HepG2 (cell line): ENCODE results near the gene PMEL. TPM values are rescaled to one million over a fixed set of nuclear protein-coding genes. Genes with fewer than 3 reads are reported as not detected.

Experiments
- AFF4 ChIP-seq: sonication (generic); formaldehyde crosslinking; IDR thresholded peaks from 2 replicates; pipeline ENCODE4 v1.4.0; 2020; ENCODE audit warnings: missing genetic modification reagents
- BRF2 ChIP-seq: sonication (generic); formaldehyde crosslinking; IDR thresholded peaks from 2 replicates; pipeline ENCODE4 v1.8.1; 2022; ENCODE audit warnings: mild to moderate bottlenecking, missing genetic modification reagents
- DNMT1 ChIP-seq: sonication (generic); formaldehyde crosslinking; IDR thresholded peaks from 2 replicates; pipeline ENCODE4 v1.5.1; 2020; ENCODE audit warnings: mild to moderate bottlenecking, missing genetic modification reagents
- GATA4 ChIP-seq: sonication (generic); IDR thresholded peaks from 2 replicates; pipeline ENCODE4 v1.6.1; 2016; ENCODE audit warnings: antibody characterized with exemption, low read depth, borderline replicate concordance
- HMG20B ChIP-seq: conservative IDR thresholded peaks from 2 replicates; pipeline ENCODE4 v1.6.1; 2016; ENCODE audit warnings: missing genetic modification reagents, missing compliant biosample characterization
- ISX ChIP-seq: sonication (generic); formaldehyde crosslinking; conservative IDR thresholded peaks from 2 replicates; pipeline ENCODE4 v1.5.0; 2020; ENCODE audit warnings: missing genetic modification reagents
- JUNB ChIP-seq: sonication (generic); formaldehyde crosslinking; IDR thresholded peaks from 2 replicates; pipeline ENCODE4 v1.8.0; 2022; ENCODE audit warnings: missing genetic modification reagents, mild to moderate bottlenecking, borderline replicate concordance
- MXD4 ChIP-seq: IDR thresholded peaks from 2 replicates; pipeline ENCODE4 v1.6.1; 2016; ENCODE audit warnings: mild to moderate bottlenecking, missing biosample characterization, missing genetic modification reagents
- NCOA1 ChIP-seq: sonication (generic); formaldehyde crosslinking; IDR thresholded peaks from 2 replicates; pipeline ENCODE4 v1.9.0; 2021; ENCODE audit warnings: missing genetic modification reagents
- RNF219 ChIP-seq: sonication (generic); formaldehyde crosslinking; IDR thresholded peaks from 2 replicates; pipeline ENCODE4 v1.5.0; 2020; ENCODE audit warnings: mild to moderate bottlenecking, missing genetic modification reagents
- RXRA ChIP-seq: sonication (generic); formaldehyde crosslinking; IDR thresholded peaks from 2 replicates; pipeline ENCODE4 v1.5.1; 2020; ENCODE audit warnings: missing genetic modification reagents
- ZBTB33 ChIP-seq: sonication (generic); formaldehyde crosslinking; IDR thresholded peaks from 2 replicates; pipeline ENCODE4 v1.4.0; 2020; ENCODE audit warnings: missing genetic modification reagents
- ZFP1 ChIP-seq: IDR thresholded peaks from 2 replicates; pipeline ENCODE4 v1.6.1; 2016
- ZNF556 ChIP-seq: sonication (generic); formaldehyde crosslinking; IDR thresholded peaks from 2 replicates; pipeline ENCODE4 v1.4.0; 2020; ENCODE audit warnings: mild to moderate bottlenecking, missing genetic modification reagents, borderline replicate concordance
- ZNF724P ChIP-seq: sonication (generic); formaldehyde crosslinking; IDR thresholded peaks from 2 replicates; pipeline ENCODE4 v1.8.0; 2022; ENCODE audit warnings: missing genetic modification reagents, borderline replicate concordance
- ZNF83 ChIP-seq: sonication (generic); formaldehyde crosslinking; IDR thresholded peaks from 2 replicates; pipeline ENCODE4 v1.4.0; 2020; ENCODE audit warnings: missing genetic modification reagents, mild to moderate bottlenecking, borderline replicate concordance
- polyA plus RNA-seq, 8 experiments: library from polyadenylated mRNA; depleted of rRNA in 3 of 8; stranded (reverse) in 7 of 8; unstranded in 1 of 8; fragments of >200 nt; fragmentation: Illumina TruSeq in 4 of 8; extraction: Trizol in 4 of 8; gene quantifications; 2 replicates each; pipeline versions ENCODE4 v1.2.1 to v1.2.3, GENCODE V29; 2011 to 2016; ENCODE audit warnings: low read depth in 4 of 8, missing spikeins in 1 of 8, mixed read lengths in 1 of 8; ENCODE audit not compliant: insufficient read depth in 1 of 8
- total RNA-seq, 5 experiments: library from RNA; depleted of rRNA; stranded (reverse); fragments of >200 nt; fragmentation: Illumina TruSeq; extraction: Trizol; gene quantifications; 2 replicates each; pipeline ENCODE4 v1.2.3, GENCODE V29; 2016; ENCODE audit warnings: low read depth in 1 of 5
- TF ChIP-seq, protein P1 (sequence below), 2 experiments: fragments of 450-650 bp in 1 of 2; sonication (generic) in 1 of 2; formaldehyde crosslinking; IDR thresholded peaks; 2 replicates each; pipeline versions ENCODE4 v1.5.0 to v1.8.0; 2020 to 2022; ENCODE audit warnings: mild to moderate bottlenecking in 1 of 2, missing genetic modification reagents in 1 of 2

The PMEL gene
- total and polyA plus RNA-seq, 2 of the 13 experiments (the other 11 are each of a cell fraction or from before 2014, with no cell fraction given) = 0.49 to 3.3 TPM

DNA sequence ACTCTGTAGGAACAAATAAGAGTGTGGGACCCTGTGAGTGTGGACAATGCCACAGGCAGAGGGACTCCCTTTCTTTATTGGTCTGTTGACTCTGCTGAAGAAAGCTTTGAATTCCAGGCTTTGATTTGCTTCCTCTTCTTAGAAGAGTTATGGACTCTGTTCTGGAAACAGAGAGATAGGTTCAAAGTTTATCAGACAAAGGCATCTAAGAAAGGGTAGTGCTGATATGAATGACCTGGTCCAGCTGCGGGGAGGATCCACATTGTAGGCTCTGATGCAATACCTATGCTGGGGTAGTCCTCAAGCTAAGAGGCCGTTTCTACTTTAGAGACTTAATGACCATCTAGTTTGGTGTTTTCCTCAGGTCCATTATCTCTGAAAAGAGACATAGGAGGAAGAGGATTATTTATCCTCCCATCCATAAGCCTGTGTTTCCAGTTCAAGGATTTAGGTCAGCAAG, 44.3 kb upstream of the PMEL start (continued):
- TF ChIP-seq, protein P1, sequence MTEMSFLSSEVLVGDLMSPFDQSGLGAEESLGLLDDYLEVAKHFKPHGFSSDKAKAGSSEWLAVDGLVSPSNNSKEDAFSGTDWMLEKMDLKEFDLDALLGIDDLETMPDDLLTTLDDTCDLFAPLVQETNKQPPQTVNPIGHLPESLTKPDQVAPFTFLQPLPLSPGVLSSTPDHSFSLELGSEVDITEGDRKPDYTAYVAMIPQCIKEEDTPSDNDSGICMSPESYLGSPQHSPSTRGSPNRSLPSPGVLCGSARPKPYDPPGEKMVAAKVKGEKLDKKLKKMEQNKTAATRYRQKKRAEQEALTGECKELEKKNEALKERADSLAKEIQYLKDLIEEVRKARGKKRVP (CRISPR knock-in tag; IDR thresholded peaks at IDR 0.05) = peak in 1 of 2 experiments; percentile 93; a peak in 2 of 4 replicates
- TF ChIP-seq MXD4 (CRISPR knock-in tag) (peak; percentile 26; the same call in 1 of the 2 replicates), JUNB (CRISPR knock-in tag) (no peak), ZNF83 (CRISPR knock-in tag) (no peak), ZNF556 (CRISPR knock-in tag) (0 out of 2 replicates have a peak, but pooled peaks have one; percentile 20), GATA4 (peak; percentile 58; the same call in 1 of the 2 replicates), ZBTB33 (CRISPR knock-in tag) (no peak), RNF219 (CRISPR knock-in tag) (no peak), AFF4 (CRISPR knock-in tag) (no peak), RXRA (CRISPR knock-in tag) (no peak; the same call in 1 of the 2 replicates), BRF2 (no peak), DNMT1 (no peak), HMG20B (CRISPR knock-in tag) (peak; percentile 74; the same call in 1 of the 2 replicates), ISX (CRISPR knock-in tag) (no peak), NCOA1 (CRISPR knock-in tag) (no peak), ZNF724P (CRISPR knock-in tag) (no peak), ZFP1 (CRISPR knock-in tag) (no peak)
- TF ChIP-seq, all 625 proteins: peak for 107
